Activated CD8-positive, alpha-beta memory T cell treated with anti-CD3 and anti-CD28 coated beads, Interleukin-2, amount 50 U/mL, for 1 hour (primary cell): ENCODE data around the gene SAG.

ENCODE experiments used
- DNase-seq: peaks from one replicate; pipeline ENCODE4 v3.0.0-alpha.2; 2020; ENCODE audit errors: extremely low read depth

The SAG gene

DNA sequence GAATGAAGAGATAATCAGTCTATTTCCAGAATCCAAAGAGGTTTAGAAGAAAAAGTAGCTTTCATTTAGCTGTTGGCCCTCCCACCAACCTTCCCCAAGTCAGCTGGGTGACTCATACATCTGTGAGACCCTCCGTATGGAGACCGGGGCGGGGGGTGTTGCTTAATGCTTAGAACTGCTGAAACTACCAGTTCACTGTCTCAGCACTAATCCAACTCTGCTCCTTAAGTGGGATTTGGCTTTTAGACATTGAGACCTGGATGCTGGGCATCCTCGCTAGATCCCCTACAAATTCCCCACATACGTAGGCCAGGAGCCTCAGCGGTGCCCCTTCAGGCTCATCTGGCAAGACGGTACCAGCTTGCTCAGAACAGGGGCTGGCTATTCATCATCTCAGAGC lies at the start of gene SAG:
Gene SAG (plus strand): TSS at position 252 of the 400 bp plus-strand sequence. CDS start 1,374 bp downstream, outside the sequence.
- no peak for DNase-seq

DNA sequence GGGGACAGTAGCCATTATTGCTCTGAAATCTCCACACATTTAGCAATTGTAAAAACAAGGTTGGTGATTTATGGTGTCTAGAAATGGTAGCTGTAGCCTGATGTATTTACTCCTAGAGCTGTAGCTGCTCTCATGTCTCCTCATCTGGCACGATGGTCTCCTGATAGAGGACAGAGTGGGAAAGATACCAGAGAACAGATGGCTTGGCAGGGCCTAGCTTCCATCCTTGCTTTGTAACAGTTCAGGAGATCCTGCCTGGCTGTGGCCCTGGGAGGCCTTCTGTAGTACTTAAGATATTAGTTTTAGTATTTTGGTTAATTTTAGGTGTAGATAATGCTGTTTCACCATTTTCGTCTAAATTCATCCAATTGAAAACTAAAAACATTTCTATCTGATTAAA lies 49.4 kb upstream of the SAG start:
- DNase-seq: no peak

DNA sequence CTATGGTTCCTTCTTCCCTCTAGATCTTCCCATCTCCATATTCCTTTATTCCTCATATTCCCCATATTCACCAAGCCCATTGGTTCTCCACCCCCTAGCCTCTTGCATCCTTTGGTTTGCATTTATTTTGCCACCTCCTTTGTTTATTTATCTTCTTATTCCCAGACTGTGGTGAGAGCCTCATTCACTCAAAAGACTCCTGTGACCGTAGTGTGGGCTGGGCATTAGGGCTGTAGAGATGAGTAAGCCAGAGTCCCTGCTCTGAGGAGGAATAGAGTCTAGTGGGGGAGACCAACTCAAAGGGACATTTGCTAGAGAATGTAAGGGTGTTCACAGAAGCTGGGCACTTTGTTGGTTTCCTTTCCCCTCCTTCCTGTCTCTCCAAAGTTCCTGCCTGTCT lies 47.9 kb upstream of the SAG start:
- no peak for DNase-seq

DNA sequence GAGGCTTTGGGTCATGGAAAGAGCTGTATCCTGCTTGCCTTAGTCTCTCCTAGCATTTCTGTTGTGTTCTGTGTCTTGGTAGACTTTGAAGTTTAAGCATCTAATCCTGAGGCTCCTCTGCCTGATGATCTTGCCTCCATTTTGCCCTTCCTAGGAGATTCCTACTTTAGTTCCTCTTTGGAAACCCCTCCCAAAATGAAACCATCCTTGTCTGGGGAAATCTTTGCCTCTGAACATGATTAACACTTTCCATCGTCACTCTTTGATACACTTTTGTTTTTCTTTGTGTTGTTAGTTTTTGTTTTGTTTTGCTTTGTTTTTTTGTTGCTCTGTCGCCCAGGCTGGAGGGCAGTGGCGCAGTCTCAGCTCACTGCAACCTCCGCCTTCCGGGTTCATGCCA lies 47.0 kb upstream of the SAG start:
- no peak for DNase-seq

DNA sequence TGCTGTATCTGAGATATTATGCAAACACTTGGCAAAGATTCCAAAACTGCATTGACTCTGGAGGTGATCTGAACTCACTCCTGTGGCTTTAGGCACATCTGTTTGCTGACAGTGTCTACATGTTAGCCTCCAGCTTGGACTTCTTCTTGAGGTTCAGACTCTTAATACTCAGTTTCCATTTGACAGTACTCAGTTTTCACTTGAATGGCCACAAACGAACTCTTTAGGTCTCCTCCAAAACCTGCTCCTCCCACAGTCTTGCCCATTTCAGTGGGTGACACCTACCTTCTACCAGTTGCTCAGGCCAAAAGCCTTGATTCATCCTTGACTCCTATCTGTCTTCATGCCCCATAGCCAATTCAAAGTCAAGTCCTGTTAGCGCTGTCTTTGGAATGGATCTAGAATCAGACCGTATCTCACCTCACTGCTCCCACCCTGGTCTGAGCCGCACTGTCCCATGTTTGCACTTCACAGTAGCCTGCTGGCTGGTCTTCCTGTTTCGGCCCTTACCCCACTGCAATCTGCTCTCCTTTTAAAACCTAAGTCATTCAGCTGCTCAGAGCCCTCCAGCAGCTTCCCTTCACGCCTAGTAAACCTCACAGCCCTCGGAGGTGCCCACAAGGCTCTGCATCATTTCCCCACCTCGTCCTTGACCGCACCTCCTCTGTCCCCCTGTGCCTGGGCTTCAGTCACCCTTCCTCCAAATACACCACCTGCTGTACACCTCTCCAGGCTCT lies 45.6 kb upstream of the SAG start:
- no peak for DNase-seq

DNA sequence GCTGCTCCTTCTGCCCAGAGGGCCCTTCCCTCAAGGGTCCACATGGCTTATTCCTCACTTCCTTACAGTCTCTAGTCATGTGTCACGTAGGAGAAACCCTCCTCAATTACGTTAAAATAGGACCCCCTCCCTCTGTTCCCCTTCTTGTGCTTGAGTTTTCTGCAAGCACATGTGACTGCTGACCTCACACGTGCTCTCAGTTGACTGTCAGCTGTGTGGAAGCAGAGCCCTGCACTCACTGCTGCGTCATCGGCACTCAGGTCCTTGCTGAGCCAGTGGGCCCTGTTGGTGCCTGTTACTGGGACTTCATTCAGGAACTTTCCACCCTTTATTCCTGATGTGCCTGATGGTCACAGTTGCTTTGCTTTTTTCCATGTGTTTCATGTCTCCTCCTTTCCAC lies 45.1 kb upstream of the SAG start:
- no peak for DNase-seq

DNA sequence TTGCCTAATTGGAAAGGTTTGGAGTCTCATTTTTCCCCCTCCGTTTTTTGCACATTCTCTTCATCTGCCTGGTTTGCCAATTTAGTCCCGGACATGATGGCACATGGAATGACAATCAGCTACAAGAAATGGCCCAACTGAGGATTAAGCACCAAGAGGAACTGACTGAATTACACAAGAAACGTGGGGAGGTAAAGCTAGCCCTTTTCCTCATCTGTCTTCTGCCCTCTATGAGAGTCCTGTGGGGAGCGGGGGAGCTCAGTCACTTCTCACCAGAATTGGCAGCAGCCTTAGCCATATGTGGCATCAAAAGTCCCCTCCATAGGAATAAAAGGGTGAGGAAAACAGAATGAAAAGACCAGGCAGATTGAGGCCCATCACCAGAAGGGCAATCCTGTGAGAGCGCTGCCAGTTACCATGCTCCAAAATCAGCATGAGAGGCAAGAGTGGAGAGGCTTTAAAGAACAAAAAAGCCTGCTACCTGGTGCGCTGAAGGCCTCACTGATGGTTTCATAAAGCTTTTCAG lies 44.5 kb upstream of the SAG start:
- DNase-seq: no peak

DNA sequence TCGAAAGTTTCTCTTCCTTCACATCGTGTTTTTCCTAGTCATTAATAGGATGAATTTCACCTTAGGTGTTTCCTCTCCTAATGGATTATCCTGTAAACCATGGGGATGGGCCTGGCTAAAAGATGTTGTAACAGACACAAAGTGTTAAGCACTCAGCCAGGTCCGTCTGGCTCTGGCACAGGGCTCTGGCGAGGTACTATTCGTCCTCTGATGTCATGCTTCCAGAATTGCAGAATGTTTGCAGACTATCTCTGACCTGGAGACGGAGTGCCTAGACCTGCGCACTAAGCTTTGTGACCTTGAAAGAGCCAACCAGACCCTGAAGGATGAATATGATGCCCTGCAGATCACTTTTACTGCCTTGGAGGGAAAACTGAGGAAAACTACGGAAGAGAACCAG lies 42.9 kb upstream of the SAG start:
- DNase-seq: no peak

DNA sequence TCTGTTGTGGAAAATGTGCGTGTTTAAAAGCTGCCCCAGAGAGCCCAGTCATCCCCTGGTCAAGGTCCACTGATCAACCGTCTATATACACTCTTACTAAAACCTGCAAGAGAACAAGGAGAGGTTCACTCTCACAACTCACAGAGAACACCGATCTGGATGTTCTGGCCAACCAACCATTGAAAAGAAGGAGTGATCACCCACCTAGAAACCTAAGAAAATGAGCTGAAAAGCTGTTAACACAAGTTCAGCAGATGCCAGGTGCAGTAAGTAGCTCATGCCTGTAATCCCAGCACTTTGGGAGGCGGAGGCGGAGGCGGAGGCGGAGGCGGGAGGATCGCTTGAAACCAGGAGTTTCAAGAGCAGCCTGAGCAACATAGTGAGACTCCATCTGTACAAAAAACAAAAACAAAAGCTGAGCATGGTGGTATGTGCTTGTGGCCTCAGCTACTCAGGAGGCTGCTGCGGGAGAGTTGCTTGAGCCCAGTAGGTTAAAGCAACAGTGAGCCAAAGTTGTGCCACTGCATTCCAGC lies 41.7 kb upstream of the SAG start:
- no peak for DNase-seq

DNA sequence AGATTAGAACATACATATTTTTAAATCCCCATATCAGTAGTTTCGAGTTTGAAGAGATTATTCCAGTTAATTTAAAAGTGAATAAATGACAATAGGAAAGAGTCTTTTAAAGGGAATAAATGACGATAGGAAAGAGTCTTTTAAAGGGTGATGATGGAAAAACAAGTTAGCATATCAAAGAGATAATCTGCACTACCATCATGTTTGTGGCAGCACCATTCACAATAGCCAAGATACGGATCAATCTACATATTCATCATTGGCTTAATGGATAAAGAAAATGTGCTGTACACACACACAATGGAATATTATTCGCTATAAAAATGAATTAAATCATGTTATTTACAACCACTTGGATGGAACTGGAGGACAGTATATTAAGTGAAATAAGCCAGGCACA lies 41.1 kb upstream of the SAG start:
- DNase-seq: no peak

DNA sequence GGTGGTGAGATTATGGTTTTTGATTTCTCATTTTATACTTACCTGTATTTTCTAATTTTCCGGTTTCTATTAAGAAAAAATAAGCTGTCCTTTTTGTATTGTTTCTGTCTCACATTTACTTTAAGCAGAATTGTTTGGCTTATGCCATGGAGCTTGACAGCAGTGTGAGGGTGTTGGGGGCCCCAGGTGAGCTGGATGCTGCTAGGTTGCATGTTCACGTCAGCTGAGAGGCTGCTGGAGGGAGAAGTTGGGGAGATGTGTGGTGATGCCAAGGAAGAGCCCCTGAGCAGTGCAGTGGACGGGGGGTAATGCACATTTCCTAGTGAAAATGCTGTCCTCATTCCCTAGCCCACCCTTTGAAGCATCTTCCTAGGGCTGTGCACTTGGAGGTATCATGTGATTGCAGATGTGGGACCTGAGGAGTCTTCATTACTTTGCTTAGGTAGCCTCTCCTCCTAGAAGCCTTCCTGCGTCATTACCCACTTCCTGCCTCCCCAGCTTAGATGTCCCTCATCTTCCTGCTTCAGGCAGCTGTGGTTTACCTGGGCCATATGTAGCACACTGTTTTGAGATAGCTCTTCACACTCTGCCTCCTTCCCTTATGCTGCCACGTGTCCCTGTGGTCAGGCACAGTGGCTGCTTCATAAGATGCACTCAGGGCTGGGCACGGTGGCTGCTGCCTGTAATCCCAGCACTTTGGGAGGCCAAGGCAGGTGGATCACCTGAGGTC lies 39.9 kb upstream of the SAG start:
- DNase-seq: peak; percentile 76

DNA sequence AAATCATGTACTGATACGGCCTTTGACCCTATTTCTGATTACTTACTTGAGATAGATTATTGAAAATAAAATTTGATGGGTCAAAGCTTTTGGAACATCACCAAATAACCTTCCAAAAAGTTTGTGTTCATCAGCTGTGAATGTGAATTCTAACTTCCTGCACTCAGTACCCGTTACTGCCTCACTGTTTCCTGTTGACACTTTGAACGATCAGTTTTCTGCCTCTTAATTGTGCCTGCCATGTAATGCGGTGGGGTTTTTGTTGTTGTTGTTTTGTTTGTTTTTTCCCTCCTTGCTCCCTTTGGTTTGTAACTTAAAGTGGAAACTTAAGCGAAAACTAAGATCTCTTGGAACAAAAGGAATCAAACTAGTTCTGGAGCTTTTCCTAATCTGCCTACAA lies 37.2 kb upstream of the SAG start:
- no peak for DNase-seq

DNA sequence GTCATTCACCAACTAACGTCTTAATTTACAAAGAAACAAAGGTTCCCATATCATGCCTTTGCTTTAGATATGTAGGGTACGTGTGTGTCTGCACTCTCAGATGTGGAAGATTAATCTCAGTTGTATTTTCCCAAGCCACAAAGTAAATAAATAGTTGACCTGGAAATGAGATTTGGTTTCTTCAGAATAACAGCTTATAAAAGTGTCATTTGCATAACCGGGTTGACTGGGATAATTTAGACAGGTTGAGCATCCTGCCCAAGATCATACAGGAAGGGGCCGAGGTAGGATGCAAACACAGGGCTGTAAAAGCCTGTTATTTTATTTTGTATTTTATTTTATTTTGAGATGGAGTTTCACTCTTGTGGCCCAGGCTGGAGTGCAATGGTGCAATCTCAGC lies 36.7 kb upstream of the SAG start:
- no peak for DNase-seq

DNA sequence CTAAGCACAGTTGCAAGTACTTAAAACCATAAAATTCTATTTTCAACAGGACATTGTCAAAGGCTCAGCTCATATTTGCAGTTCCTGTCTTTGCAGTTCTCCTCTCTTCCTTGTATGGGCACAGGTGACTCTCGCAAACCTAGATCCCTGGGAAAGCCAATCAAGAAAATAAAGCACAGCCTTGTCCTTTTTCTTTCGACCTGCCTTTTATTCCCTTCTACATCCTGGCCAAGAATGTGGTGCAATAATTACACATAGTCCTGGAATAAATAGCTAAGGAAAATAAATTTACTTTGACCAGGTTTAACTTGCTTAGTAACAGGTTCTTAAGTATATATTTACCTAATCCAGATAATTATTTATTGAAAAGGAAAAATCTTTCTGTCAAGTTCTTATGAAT lies 35.9 kb upstream of the SAG start:
- no peak for DNase-seq

DNA sequence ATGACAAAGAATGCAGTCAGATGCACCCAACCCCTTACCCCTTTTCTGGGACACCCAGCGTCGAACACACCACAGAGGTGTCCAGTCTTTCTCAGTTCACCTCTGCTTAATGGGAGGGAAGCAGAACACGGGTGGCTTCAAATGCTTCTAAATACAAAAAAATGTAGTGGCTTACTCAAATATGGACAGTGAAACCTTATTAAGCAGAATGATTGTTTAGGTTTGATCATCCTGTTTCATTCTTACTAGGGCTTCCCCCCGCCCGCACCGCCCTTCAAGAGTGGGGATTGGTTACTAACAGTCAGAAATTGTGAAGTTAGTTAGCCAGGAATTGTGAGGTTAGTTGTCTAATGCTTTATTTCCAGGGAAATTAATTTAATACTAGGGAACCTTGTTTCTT lies 34.5 kb upstream of the SAG start:
- no peak for DNase-seq

DNA sequence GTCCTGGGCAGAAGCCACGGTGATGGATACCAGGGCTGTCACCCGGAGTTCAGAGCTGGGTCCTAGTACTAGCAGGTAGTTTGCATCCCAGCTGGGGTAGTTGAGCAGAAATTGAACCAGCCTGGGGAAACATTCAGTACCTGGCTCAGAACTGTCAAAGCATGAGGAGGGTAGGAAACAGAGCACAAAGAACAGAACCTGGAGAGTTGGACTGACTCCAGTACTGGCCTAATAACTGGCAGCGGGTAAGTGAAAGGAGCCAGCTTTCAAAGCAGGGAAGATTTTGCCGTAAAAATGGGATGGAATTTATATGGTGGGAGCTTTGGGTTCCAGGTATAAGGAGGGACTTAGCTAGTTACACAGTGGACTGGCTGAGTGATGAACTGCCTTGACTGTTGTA lies 32.4 kb upstream of the SAG start:
- no peak for DNase-seq

DNA sequence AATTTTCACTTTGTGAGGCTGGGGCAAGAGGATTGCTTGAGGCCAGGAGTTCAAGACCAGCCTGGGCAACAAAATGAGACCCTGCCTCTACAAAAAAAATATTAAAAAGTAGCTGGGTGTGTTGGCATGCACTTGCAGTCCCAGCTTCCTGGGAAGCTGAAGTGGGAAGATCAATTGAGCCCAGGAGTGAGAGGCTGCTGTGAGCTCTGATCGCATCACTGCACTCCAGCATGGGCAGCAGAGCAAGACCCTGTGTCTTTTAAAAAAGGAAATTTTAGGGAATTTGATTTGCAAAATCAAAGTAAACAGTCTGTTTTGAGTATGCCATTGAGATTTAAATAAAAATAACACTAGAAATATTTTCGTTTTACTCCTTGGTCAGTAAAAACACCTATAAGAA lies 28.7 kb upstream of the SAG start:
- DNase-seq: no peak

DNA sequence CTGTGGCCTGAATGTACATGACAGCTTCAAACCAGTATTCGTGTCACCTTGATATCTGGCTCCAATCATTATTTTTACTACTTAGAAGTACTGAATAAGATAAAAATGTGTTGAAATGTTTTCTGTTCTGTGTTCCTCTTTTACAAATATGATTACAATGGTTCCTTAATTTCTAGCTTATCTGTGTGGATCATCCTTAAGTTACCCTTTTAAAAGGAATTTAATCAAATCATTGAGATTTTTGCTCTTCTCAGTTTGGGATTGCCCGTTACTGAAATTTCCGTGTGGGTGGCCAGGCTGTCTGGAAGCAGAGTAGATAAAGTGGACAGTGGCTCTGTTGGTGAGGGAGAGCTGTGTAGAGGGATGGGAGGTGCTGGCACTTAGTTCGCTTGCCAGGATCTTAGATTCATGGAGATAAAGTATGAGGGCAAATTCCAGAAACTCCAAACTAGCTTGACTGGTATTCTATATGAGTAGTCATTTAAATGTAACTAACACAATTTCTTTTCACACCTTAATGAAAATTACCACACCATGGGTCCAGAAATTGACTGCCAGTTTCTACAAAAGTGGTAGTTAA lies 27.4 kb upstream of the SAG start:
- no peak for DNase-seq

DNA sequence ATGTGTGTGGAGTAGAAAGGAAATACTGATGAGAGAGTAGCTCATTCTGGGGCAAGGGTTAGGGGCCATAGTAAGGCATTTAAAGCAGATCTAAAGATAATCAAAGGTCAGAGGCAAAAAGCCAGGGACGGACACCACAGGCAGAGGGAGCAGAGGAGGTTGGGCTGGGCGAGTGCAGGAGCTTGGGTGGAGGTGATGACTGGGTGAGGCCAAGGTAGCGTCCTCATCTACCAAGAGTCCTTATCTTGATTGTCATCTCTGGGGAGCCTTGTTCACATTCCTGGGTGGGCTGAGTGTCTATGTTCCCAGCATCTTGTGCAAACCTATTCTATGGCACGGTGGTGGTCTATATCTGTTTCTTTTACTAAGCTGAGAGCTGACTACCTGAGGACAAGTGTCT lies 26.1 kb upstream of the SAG start:
- DNase-seq: no peak

DNA sequence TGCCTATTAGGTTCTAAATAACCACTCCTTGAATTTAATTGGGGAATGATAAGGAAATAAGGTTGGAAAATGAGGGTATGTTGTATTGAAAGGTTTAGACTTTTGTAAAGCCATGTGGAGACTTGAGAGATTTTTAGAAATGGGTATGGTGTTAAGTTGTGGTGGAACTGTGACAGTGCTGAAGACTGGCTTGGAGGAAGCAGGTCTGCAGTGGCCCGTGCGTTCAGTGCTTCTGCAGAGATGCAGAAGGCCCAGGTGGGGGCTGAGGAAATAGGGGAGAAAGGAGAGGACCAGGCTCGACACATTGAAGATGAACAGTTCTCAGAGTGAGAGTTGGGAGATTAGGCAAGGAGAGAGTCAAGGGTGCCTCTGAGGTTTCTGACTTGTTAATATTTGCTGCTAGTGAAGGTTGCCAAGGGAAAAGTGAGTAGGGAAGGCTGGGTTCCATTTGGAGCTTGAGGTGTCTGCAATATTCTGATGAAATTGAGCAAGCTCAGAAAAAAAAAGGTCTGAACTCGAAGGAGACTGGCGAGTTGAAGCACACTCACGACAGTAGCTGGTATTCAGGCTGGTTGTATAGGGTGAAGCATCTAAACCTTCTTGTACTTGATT lies 25.5 kb upstream of the SAG start:
- no peak for DNase-seq

DNA sequence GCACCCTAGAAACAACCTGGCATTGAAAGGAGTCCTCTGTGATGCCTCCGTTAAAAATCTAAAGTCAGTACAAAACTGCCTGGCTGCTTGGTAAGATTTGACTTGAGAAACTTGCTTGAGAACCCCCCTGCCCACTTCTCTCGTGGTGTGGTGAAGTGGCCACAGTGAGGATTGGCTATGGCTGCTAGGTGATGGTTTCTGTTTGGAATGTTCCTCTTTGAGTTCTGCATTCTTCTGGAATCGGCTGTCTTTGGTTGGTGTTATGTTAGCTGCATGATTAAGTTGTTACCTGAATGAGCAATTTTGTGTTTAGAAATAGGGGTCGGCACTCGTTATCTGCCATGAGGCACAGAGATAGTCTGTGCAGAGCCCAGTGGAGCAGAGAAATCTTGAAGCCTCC lies 21.7 kb upstream of the SAG start:
- DNase-seq: no peak

DNA sequence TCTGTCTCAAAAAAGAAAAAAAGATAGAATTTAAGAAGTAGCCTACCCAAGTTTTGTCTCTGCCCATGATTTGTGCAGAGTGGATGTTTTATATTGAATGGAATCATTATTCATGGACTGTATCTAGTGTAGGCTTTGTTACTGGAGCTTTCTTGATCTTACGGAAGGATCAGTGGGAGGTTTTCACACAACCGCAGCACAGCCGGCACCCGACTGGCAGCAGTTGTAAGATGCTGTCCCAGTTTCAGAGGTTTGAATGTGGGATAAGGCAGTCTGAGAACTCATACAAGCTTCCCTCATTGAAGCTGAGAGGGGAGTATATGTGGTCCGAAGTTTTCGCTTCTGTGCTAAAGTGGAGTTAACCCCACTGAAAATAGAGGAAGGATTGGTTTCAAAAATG lies 19.7 kb upstream of the SAG start:
- DNase-seq: no peak
